VCaP (cell line): ENCODE measurements around the gene ZHX3.

Experiments
- H3K27ac ChIP-seq: fragments of 450-650 bp; 2 replicates; pipeline ENCODE4 v1.5.1; 2017
- CTCF ChIP-seq: fragments of 450-650 bp; conservative IDR thresholded peaks from 2 replicates; pipeline ENCODE4 v1.5.1; 2017; ENCODE audit warnings: mild to moderate bottlenecking, moderate library complexity

ZHX3 gene

GRCh38 chr20:41272339-41272738, 45.2 kb downstream of the ZHX3 start:
- no peak for TF ChIP-seq CTCF
- no peak overlapping the region for H3K27ac ChIP-seq

GRCh38 chr20:41268917-41269652, 48.4 kb downstream of the ZHX3 start:
- H3K27ac ChIP-seq, result peak overlapping the region; percentile 84
- TF ChIP-seq CTCF, result no peak

- H3K27ac ChIP-seq, result peak overlapping the region; percentile 84
- no peak for TF ChIP-seq CTCF
Measured at GRCh38 chr20:41268402-41268801, 49.1 kb downstream of the ZHX3 start.

GRCh38 chr20:41265938-41266337, 51.6 kb downstream of the ZHX3 start:
- no peak for TF ChIP-seq CTCF
- H3K27ac ChIP-seq, result peak overlapping the region; percentile 84; the same call in 1 of the 2 replicates

GRCh38 chr20:41264819-41265218, 52.7 kb downstream of the ZHX3 start:
- H3K27ac ChIP-seq, result no peak overlapping the region

GRCh38 chr20:41261790-41262717, 55.5 kb downstream of the ZHX3 start:
- no peak for TF ChIP-seq CTCF
- no peak overlapping the region for H3K27ac ChIP-seq

More at GRCh38 chr20:41264819-41265218, 52.7 kb downstream of the ZHX3 start:
- TF ChIP-seq CTCF, result no peak

GRCh38 chr20:41261260-41261659, 56.3 kb downstream of the ZHX3 start:
- TF ChIP-seq CTCF, result no peak
- H3K27ac ChIP-seq, result no peak overlapping the region
